Trophoblast cell (in vitro differentiated cells and primary cell): ENCODE measurements around the gene SNX27.

ENCODE experiments used
- DNase-seq, 2 donors: peaks; one replicate each; pipeline ENCODE4 v3.0.0-alpha.2; 2016
- H2AFZ ChIP-seq: 2 replicates; pipeline ENCODE4 v1.6.1; 2013; ENCODE audit warnings: low read length, moderate library complexity, mild to moderate bottlenecking; ENCODE audit not compliant: insufficient read depth, poor library complexity
- H2AK5ac ChIP-seq: 2 replicates; pipeline ENCODE4 v1.6.1; 2013; ENCODE audit warnings: mild to moderate bottlenecking, low read length
- H2BK120ac ChIP-seq: 2 replicates; pipeline ENCODE4 v1.6.1; 2013; ENCODE audit warnings: low read length, mild to moderate bottlenecking, moderate library complexity; ENCODE audit not compliant: insufficient read depth, poor library complexity
- H2BK12ac ChIP-seq: 2 replicates; pipeline ENCODE4 v1.6.1; 2013; ENCODE audit warnings: mild to moderate bottlenecking, low read length, moderate library complexity
- H2BK5ac ChIP-seq: 2 replicates; pipeline ENCODE4 v1.6.1; 2013; ENCODE audit warnings: low read length, low read depth, moderate library complexity, mild to moderate bottlenecking; ENCODE audit not compliant: poor library complexity
- H3K14ac ChIP-seq: 2 replicates; pipeline ENCODE4 v1.6.1; 2013; ENCODE audit warnings: mild to moderate bottlenecking, low read length
- H3K18ac ChIP-seq: 2 replicates; pipeline ENCODE4 v1.6.1; 2013; ENCODE audit warnings: mild to moderate bottlenecking, low read length
- H3K23ac ChIP-seq: 2 replicates; pipeline ENCODE4 v1.6.1; 2013; ENCODE audit warnings: low read length
- H3K27ac ChIP-seq: 2 replicates; pipeline ENCODE4 v1.5.1; 2013; ENCODE audit warnings: low read depth, mild to moderate bottlenecking, inconsistent platforms, low read length, moderate library complexity
- H3K27me3 ChIP-seq: 2 replicates; pipeline ENCODE4 v1.6.1; 2013; ENCODE audit warnings: inconsistent platforms, mild to moderate bottlenecking, low read length, moderate library complexity; ENCODE audit not compliant: insufficient read depth
- H3K36me3 ChIP-seq, 2 experiments: 1 replicate in 1 of 2; 2 replicates in 1 of 2; pipeline ENCODE4 v1.6.1; 2013; ENCODE audit warnings: low read length in 2 of 2, mild to moderate bottlenecking in 2 of 2, moderate library complexity in 1 of 2; ENCODE audit not compliant: insufficient read depth in 2 of 2, control insufficient read depth in 1 of 2
- H3K4ac ChIP-seq: 2 replicates; pipeline ENCODE4 v1.6.1; 2013; ENCODE audit warnings: low read depth, mild to moderate bottlenecking, low read length, moderate library complexity
- H3K4me1 ChIP-seq, 2 experiments: 1 replicate in 1 of 2; 2 replicates in 1 of 2; pipeline ENCODE4 v1.6.1; 2013; ENCODE audit warnings: low read length in 2 of 2, mild to moderate bottlenecking in 2 of 2, moderate library complexity in 1 of 2; ENCODE audit not compliant: insufficient read depth in 2 of 2, control insufficient read depth in 1 of 2
- H3K4me2 ChIP-seq: 2 replicates; pipeline ENCODE4 v1.6.1; 2013; ENCODE audit warnings: inconsistent platforms, mild to moderate bottlenecking, low read length, moderate library complexity
- H3K4me3 ChIP-seq: 2 replicates; pipeline ENCODE4 v1.5.1; 2013; ENCODE audit warnings: mild to moderate bottlenecking, low read depth, low read length, inconsistent platforms
- H3K79me1 ChIP-seq: one replicate; pipeline ENCODE4 v1.6.1; 2013; ENCODE audit warnings: low read length
- H3K79me2 ChIP-seq: 2 replicates; pipeline ENCODE4 v1.6.1; 2013; ENCODE audit warnings: low read length, mild to moderate bottlenecking; ENCODE audit not compliant: control insufficient read depth, insufficient read depth, poor library complexity
- H3K9ac ChIP-seq: 2 replicates; pipeline ENCODE4 v1.6.1; 2013; ENCODE audit warnings: mild to moderate bottlenecking, low read length
- H3K9me3 ChIP-seq: 2 replicates; pipeline ENCODE4 v1.6.1; 2013; ENCODE audit warnings: low read depth, mild to moderate bottlenecking, control low read depth, inconsistent platforms, low read length; ENCODE audit not compliant: insufficient read depth
- H4K12ac ChIP-seq: 2 replicates; pipeline ENCODE4 v1.6.1; 2013; ENCODE audit warnings: low read depth, mild to moderate bottlenecking, low read length, moderate library complexity
- H4K8ac ChIP-seq: 2 replicates; pipeline ENCODE4 v1.6.1; 2013; ENCODE audit warnings: low read depth, mild to moderate bottlenecking, low read length, moderate library complexity
- H4K91ac ChIP-seq: one replicate; pipeline ENCODE4 v1.6.1; 2013; ENCODE audit warnings: low read depth, mild to moderate bottlenecking, low read length, moderate library complexity
- WGBS: extraction: QIAGEN DNeasy Blood & Tissue Kit; methylation state at CpG from one replicate; pipeline ENCODE4 v1.1.7; 2013; ENCODE audit warnings: missing lambda C conversion rate; ENCODE audit not compliant: insufficient read length, insufficient coverage; ENCODE audit errors: extremely low coverage; 5-methylcytosine and 5-hydroxymethylcytosine counted together

The SNX27 gene

DNA sequence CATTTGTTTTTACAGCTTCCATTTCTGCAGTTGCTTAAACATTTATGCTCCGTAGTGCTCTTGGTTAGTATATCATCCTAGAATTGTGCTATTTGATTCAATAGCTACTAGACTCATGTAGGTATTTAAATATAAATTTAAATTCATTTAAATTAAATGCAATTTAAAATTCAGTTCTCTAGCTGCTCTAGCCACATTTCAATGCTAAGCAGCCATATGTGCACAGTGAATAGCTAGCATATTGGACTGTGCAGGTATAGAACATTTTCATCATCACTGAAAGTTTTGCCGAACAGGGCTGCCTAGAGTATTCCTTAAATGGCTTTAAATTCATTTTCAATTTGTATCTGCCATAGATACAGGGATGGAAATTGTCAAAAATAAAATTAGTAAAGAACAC lies 72.3 kb downstream of the SNX27 start:
- Histone ChIP-seq H3K79me1 (no peaks in the 10 kb centered on the region), H3K14ac (no peak overlapping the region), H3K9ac (no peak overlapping the region), H3K9me3 (no peaks in the 10 kb centered on the region), H3K27ac (no peak overlapping the region), H2BK5ac (no peak overlapping the region), H2BK12ac (no peak overlapping the region), H4K12ac (no peak overlapping the region), H3K36me3 (peaks cover 3 to 7% of the 10 kb centered on the region in 2 experiments), H3K4me1 (no peaks in the 10 kb centered on the region), H2AK5ac (no peak overlapping the region), H3K4ac (no peak overlapping the region), H3K18ac (no peak overlapping the region), H3K27me3 (no peaks in the 10 kb centered on the region), H3K79me2 (no peaks in the 10 kb centered on the region), H3K23ac (no peak overlapping the region), H4K91ac (no peak overlapping the region), H2AFZ (no peak overlapping the region), H3K4me3 (no peak overlapping the region), H4K8ac (no peak overlapping the region), H3K4me2 (no peak overlapping the region), H2BK120ac (no peak overlapping the region)
- WGBS: no CpG with 5 or more reads among the region's 2 CpGs
- no peak for DNase-seq

DNA sequence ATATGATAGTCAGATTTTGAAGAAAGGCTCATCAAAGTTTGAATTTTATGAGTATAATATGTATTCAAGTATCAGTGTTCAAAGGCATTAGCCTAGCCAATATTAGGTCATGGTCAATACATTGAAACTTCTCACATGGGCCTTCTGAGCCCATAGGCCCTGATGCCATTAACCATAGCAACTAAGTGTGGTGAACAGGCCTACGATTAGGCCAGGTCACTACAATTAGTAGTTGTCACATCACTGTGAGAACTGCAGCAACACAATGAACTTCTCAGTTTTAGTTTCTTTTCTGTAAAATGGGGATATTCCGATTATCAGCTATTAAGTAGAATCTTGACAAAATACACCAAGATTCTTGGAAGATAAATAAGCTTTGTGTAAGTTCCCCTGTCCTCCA lies 74.7 kb downstream of the SNX27 start:
- no peak overlapping the region for H3K27ac ChIP-seq
- H3K9ac ChIP-seq: no peak overlapping the region
- no peak overlapping the region for H3K4me2 ChIP-seq
- H3K23ac ChIP-seq: no peak overlapping the region
- H2BK120ac ChIP-seq: no peak overlapping the region
- H4K8ac ChIP-seq: no peak overlapping the region
- no peak overlapping the region for H3K4ac ChIP-seq
- no peak overlapping the region for H3K4me3 ChIP-seq
- H2AFZ ChIP-seq: no peak overlapping the region
- peaks cover 5% of the 10 kb centered on the region in 2 experiments for H3K36me3 ChIP-seq
- H3K14ac ChIP-seq: no peak overlapping the region
- H4K91ac ChIP-seq: no peak overlapping the region
- no peaks in the 10 kb centered on the region for H3K4me1 ChIP-seq
- no peaks in the 10 kb centered on the region for H3K79me1 ChIP-seq
- no CpG with 5 or more reads among the region's 2 CpGs for WGBS
- DNase-seq: no peak
- no peaks in the 10 kb centered on the region for H3K79me2 ChIP-seq
- no peaks in the 10 kb centered on the region for H3K9me3 ChIP-seq
- no peak overlapping the region for H2AK5ac ChIP-seq
- no peak overlapping the region for H2BK12ac ChIP-seq
- no peak overlapping the region for H3K18ac ChIP-seq
- no peak overlapping the region for H4K12ac ChIP-seq
- no peak overlapping the region for H2BK5ac ChIP-seq
- H3K27me3 ChIP-seq: no peaks in the 10 kb centered on the region

DNA sequence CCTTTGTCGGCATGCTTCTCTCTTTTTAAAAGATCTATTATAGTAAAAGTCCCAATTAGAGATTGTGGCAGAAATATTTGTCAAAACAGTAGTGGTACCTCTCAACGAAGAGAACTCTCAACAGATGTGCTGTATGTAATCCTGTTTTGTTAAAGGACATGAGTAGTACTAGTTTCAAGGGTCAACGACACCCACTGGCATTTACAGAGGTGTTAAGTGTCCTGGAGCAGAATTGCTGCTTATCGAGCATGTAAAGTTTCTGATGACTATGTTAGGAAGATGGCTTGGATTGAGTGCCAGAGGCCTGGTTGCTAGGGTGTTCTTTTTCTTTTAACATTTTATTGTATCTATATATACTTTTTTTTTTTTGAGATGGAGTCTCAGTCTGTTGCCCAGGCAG lies 77.6 kb downstream of the SNX27 start:
- Histone ChIP-seq H3K14ac (no peak overlapping the region), H3K79me1 (no peaks in the 10 kb centered on the region), H2BK12ac (no peak overlapping the region), H3K23ac (no peak overlapping the region), H3K4ac (no peak overlapping the region), H3K9ac (no peak overlapping the region), H3K79me2 (no peaks in the 10 kb centered on the region), H3K18ac (no peak overlapping the region), H3K27me3 (no peaks in the 10 kb centered on the region), H4K91ac (no peak overlapping the region), H3K4me1 (no peaks in the 10 kb centered on the region), H2AK5ac (no peak overlapping the region), H2BK120ac (no peak overlapping the region), H2BK5ac (no peak overlapping the region), H3K4me2 (no peak overlapping the region), H3K4me3 (no peak overlapping the region), H4K12ac (no peak overlapping the region), H3K9me3 (no peaks in the 10 kb centered on the region), H4K8ac (no peak overlapping the region), H3K36me3 (peaks cover 7 to 12% of the 10 kb centered on the region in 2 experiments), H3K27ac (no peak overlapping the region), H2AFZ (no peak overlapping the region)
- WGBS: no CpG with 5 or more reads among the region's 4 CpGs
- DNase-seq: no peak

DNA sequence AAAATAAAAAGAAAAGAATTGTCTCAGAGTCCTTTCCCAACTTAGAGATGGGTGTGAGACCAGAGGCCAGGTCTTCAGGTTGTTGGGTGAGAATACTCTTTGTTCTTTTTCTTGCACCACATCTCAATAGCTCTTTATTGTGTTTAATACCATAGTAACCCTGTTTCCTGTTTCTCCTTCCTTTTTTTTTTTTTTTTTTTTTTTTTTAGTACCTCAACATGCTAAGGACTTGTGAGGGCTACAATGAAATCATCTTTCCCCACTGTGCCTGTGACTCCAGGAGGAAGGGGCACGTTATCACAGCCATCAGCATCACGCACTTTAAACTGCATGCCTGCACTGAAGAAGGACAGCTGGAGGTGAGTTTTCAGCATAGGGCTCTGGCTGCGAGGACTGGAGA lies 80.4 kb downstream of the SNX27 start:
- Histone ChIP-seq H3K4me2 (no peak overlapping the region), H3K79me2 (no peaks in the 10 kb centered on the region), H2AFZ (no peak overlapping the region), H3K9ac (no peak overlapping the region), H4K8ac (no peak overlapping the region), H3K14ac (no peak overlapping the region), H3K18ac (no peak overlapping the region), H2BK5ac (no peak overlapping the region), H3K27me3 (no peaks in the 10 kb centered on the region), H3K27ac (no peak overlapping the region), H2AK5ac (no peak overlapping the region), H3K4me3 (no peak overlapping the region), H3K23ac (no peak overlapping the region), H4K12ac (no peak overlapping the region), H3K79me1 (no peaks in the 10 kb centered on the region), H3K9me3 (no peaks in the 10 kb centered on the region), H4K91ac (no peak overlapping the region), H3K4ac (no peak overlapping the region), H2BK12ac (no peak overlapping the region), H3K4me1 (no peaks in the 10 kb centered on the region), H3K36me3 (peaks cover 4 to 14% of the 10 kb centered on the region in 2 experiments), H2BK120ac (no peak overlapping the region)
- DNase-seq: no peak
- no CpG with 5 or more reads among the region's 3 CpGs for WGBS
